Measurements from ENCODE around the gene PTPRZ1. TPM values are rescaled to one million over a fixed set of nuclear protein-coding genes. Genes with fewer than 3 reads are reported as not detected.

PTPRZ1 gene
- total RNA-seq, 2 donors from 2014 or later, result 18.0 to 57.4 TPM

- no peaks in the 10 kb centered on the region for H3K9me3 ChIP-seq (ENCODE audit: control insufficient read depth, low read length)
- H3K4me1 Mint-ChIP-seq, result no peaks in the 10 kb centered on the region
- DNase-seq, result no peak
- no peaks in the 10 kb centered on the region for H3K27me3 ChIP-seq (ENCODE audit: control insufficient read depth, insufficient read depth, low read length, poor library complexity, severe bottlenecking)
- H3K27ac ChIP-seq (ENCODE audit: low read depth, low read length), result no peak overlapping the region
- TF ChIP-seq, protein P1, sequence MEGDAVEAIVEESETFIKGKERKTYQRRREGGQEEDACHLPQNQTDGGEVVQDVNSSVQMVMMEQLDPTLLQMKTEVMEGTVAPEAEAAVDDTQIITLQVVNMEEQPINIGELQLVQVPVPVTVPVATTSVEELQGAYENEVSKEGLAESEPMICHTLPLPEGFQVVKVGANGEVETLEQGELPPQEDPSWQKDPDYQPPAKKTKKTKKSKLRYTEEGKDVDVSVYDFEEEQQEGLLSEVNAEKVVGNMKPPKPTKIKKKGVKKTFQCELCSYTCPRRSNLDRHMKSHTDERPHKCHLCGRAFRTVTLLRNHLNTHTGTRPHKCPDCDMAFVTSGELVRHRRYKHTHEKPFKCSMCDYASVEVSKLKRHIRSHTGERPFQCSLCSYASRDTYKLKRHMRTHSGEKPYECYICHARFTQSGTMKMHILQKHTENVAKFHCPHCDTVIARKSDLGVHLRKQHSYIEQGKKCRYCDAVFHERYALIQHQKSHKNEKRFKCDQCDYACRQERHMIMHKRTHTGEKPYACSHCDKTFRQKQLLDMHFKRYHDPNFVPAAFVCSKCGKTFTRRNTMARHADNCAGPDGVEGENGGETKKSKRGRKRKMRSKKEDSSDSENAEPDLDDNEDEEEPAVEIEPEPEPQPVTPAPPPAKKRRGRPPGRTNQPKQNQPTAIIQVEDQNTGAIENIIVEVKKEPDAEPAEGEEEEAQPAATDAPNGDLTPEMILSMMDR (conservative IDR thresholded peaks at IDR 0.05), result no peak
- H3K36me3 ChIP-seq (ENCODE audit: control insufficient read depth, insufficient read depth, low read length), result no peaks in the 10 kb centered on the region
- peaks cover 4% of the 10 kb centered on the region for H3K36me3 Mint-ChIP-seq (ENCODE audit: low read depth)
- H3K9me3 Mint-ChIP-seq, result peaks cover 2% of the 10 kb centered on the region
- WGBS, 2 experiments (ENCODE audit: insufficient coverage in 1 of 2, insufficient read length in 1 of 2), result 90 to 100% methylated on average over 1 of the region's 1 CpG
- no peak overlapping the region for H3K9ac ChIP-seq (ENCODE audit: extremely low read depth, low read length, poor library complexity, severe bottlenecking)
- no peak overlapping the region for H3K4me3 Mint-ChIP-seq
- no peaks in the 10 kb centered on the region for H3K27me3 Mint-ChIP-seq (ENCODE audit: insufficient read depth)
- no peak overlapping the region for H3K27ac Mint-ChIP-seq
- H3K4me3 ChIP-seq (ENCODE audit: low read length), result no peak overlapping the region
- H3K4me1 ChIP-seq (ENCODE audit: control insufficient read depth, insufficient read depth, low read length), result no peaks in the 10 kb centered on the region
These were observed 81.8 kb downstream of the PTPRZ1 start for GRCh38 chr7:121954803-121955202.

GRCh38 chr7:121957626-121958025, 84.7 kb downstream of the PTPRZ1 start:
- no peaks in the 10 kb centered on the region for H3K27me3 Mint-ChIP-seq (ENCODE audit: insufficient read depth)
- WGBS, 2 experiments (ENCODE audit: insufficient coverage in 1 of 2, insufficient read length in 1 of 2), result 100% methylated on average over 1 of the region's 1 CpG
- H3K36me3 ChIP-seq (ENCODE audit: control insufficient read depth, insufficient read depth, low read length), result no peaks in the 10 kb centered on the region
- H3K36me3 Mint-ChIP-seq (ENCODE audit: low read depth), result no peaks in the 10 kb centered on the region
- no peaks in the 10 kb centered on the region for H3K9me3 Mint-ChIP-seq
- H3K4me1 Mint-ChIP-seq, result peaks cover 8% of the 10 kb centered on the region
- no peak overlapping the region for H3K9ac ChIP-seq (ENCODE audit: extremely low read depth, low read length, poor library complexity, severe bottlenecking)
- no peaks in the 10 kb centered on the region for H3K9me3 ChIP-seq (ENCODE audit: control insufficient read depth, low read length)
- TF ChIP-seq, protein P1 (conservative IDR thresholded peaks at IDR 0.05), result no peak
- no peak overlapping the region for H3K27ac Mint-ChIP-seq
- no peak overlapping the region for H3K4me3 Mint-ChIP-seq
- H3K27ac ChIP-seq (ENCODE audit: low read depth, low read length), result no peak overlapping the region
- no peak for DNase-seq
- no peak overlapping the region for H3K4me3 ChIP-seq (ENCODE audit: low read length)
- no peaks in the 10 kb centered on the region for H3K27me3 ChIP-seq (ENCODE audit: control insufficient read depth, insufficient read depth, low read length, poor library complexity, severe bottlenecking)
- H3K4me1 ChIP-seq (ENCODE audit: control insufficient read depth, insufficient read depth, low read length), result no peaks in the 10 kb centered on the region

GRCh38 chr7:121960678-121961077, 87.7 kb downstream of the PTPRZ1 start:
- no peaks in the 10 kb centered on the region for H3K9me3 ChIP-seq (ENCODE audit: control insufficient read depth, low read length)
- Mint-ChIP-seq H3K4me1 (peaks cover 13% of the 10 kb centered on the region), H3K27me3 (ENCODE audit: insufficient read depth) (no peaks in the 10 kb centered on the region), H3K4me3 (no peak overlapping the region), H3K9me3 (no peaks in the 10 kb centered on the region), H3K27ac (no peak overlapping the region), H3K36me3 (ENCODE audit: low read depth) (no peaks in the 10 kb centered on the region)
- H3K9ac ChIP-seq (ENCODE audit: extremely low read depth, low read length, poor library complexity, severe bottlenecking), result no peak overlapping the region
- no peak overlapping the region for H3K4me3 ChIP-seq (ENCODE audit: low read length)
- TF ChIP-seq, protein P1 (conservative IDR thresholded peaks at IDR 0.05), result no peak
- H3K36me3 ChIP-seq (ENCODE audit: control insufficient read depth, insufficient read depth, low read length), result no peaks in the 10 kb centered on the region
- no peaks in the 10 kb centered on the region for H3K4me1 ChIP-seq (ENCODE audit: control insufficient read depth, insufficient read depth, low read length)
- no peak for DNase-seq
- no peaks in the 10 kb centered on the region for H3K27me3 ChIP-seq (ENCODE audit: control insufficient read depth, insufficient read depth, low read length, poor library complexity, severe bottlenecking)
- H3K27ac ChIP-seq (ENCODE audit: low read depth, low read length), result no peak overlapping the region
- 75 to 86% methylated on average over 2 to 4 of the region's 4 CpGs for WGBS, 2 experiments (ENCODE audit: insufficient coverage in 1 of 2, insufficient read length in 1 of 2)
